Smooth muscle cell of the brain vasculature (primary cell): ENCODE results near the gene TEDC1.

Experiments used
- DNase-seq: peaks from one replicate; pipeline ENCODE4 v3.0.0-alpha.2; 2012; ENCODE audit warnings: low read depth, low spot score

Gene TEDC1

DNA sequence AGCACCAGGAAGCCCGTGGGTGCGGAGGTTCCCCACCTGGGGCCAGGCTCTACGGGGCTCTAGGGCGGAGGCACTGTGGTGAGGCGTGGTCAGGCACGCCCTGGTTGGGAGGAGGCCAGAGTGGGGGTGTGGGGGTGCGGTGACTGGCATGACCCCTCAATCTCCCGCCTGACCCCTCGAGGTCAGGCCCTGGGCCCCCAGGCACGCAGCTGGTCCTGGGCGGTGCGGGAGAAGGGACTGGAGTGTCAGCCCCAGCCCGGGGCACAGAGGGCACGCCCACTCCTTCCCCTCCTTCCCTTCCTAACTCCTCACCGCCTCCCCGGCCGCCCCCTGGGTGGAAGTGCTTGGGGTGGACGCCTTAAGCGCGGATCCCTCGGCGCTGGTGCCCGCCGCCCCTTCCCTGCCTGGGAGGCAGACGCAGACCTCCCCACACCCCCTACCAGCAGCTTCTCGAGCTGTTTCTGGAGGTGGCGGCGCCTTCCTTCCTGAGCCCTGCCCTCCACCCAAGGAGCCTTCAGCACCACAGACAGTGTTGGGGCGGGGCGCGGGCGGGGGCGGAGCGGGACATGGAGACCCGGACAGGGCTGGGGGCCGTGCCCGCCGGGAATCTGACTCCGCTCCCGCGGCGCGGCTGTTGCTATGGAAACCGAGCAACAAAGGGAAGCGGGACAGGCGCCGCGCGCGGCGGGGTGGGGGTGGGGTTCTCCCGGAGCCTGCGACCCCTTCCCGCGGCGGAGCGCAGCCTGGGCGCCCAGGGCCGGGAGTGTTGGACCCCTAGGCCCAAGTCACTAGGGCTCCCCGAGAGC lies 17.2 kb upstream of the TEDC1 start:
- DNase-seq: no peak

DNA sequence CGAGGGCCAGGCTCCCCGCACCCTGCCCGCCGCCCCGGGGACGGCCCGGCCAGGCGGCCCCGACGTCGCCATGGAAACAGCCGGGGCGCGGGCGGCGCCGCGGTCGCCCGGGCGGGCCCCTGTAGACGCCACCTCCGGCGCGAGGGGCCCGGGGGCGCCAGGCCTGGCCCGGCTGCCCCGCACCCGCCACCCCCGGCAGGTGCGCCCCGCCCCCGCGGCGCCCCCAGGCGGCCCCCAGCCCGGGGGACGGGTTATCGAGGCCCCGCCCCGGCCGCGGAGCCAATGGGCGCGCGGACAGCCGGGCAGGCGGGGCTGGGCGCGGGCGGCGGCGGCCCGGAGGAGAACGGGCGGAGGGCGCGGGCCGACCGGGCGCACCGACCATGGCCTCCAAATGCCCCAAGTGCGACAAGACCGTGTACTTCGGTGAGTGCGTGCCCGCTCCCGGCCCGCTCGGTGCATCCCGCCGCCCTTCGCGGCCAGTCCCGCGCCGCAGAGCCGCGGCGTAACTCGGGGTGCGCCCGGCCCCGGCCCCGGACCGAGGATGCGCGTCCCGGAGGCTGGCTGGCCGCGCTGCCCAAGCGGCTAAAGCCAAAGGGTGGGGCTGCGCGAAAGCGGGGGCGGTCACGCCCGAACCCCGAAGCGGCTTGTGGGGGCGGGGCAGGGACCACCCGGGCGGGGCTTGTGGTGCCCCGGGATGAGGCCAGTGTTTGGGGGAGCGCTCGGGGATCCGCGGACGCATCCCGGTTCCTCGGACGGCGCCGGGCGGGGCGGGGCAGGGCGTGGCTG lies 16.4 kb upstream of the TEDC1 start, which contains the start of gene CRIP2:
Gene CRIP2 (plus strand): TSS at position 339 of the 786 bp plus-strand sequence. CDS start 42 bp downstream, at position 381.
- no peak for DNase-seq

DNA sequence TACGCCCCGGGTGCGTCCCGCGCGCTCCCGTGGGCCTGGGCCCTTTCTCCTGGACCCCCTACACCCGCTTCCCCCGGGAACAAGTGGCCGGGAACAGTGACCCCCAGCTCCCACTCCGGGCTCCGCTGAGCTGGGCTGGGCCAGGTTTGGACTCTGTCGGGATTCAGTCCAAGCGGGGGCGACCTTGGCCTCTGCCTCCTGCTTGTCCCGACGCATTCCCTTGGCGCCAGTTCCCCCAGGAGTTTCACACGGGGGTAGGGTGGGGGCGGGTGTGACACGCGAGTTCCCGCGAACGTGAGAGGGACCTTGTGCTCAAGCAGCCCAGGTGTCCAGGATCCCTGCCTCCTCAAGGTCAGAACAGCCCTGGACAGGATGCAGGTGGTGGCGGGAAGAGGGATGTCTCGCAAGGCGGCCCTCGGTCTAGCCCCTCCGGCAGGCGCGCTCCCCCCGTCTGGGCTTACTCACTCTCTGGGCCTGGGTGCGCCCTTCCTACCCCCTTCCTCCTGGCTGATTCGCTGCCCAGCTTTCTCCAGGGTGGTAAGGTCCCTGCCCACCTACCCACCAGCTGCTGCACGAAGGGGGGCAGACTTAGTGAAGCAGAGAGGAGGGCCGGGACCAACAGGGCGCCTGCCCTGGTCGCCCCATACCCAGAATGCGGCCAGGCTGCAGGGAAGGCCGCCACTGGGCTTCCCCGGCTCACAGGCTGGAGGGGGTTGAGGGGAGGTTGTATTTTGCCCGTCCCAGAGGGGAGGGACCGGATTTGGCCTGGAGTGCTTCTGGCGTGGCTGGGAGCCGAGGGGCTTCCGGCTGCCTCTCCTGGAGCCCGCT lies 15.6 kb upstream of the TEDC1 start:
- no peak for DNase-seq

DNA sequence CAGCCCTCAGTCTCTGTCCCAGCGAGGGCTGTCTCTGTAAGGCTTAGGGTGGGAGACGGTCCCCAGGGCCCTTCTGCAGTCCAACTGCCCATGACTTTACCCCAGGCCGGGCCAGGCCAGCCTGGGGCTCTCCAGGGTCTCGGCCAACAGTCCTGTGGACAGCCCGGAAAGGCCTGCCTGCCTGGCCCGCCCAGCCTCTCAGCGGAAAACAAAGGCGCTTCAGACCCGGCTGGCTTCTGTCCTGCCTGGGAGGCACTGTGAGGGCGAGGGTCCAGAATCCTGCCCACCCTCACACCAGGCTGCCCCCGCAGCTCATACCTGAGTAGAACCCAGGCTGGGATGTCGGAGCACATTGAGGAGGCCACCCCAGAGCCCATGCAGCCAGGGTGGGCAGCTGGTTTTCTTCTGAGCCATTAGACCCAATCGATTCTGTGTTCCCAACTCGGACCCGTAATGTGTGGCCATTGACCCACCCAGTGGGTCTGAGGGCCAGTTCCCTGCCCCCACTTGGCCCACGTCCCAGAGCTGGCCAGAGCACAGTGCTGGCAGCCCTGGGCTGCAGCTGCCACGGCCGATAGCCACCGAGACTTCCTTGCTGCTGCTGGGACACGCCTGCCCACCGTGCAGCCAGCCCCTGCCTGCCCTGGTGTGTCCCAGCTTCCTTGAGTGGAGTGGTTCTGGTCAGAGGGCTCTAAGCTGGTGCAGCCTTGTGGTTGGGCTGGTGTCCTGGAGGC lies 14.8 kb upstream of the TEDC1 start:
- no peak for DNase-seq

DNA sequence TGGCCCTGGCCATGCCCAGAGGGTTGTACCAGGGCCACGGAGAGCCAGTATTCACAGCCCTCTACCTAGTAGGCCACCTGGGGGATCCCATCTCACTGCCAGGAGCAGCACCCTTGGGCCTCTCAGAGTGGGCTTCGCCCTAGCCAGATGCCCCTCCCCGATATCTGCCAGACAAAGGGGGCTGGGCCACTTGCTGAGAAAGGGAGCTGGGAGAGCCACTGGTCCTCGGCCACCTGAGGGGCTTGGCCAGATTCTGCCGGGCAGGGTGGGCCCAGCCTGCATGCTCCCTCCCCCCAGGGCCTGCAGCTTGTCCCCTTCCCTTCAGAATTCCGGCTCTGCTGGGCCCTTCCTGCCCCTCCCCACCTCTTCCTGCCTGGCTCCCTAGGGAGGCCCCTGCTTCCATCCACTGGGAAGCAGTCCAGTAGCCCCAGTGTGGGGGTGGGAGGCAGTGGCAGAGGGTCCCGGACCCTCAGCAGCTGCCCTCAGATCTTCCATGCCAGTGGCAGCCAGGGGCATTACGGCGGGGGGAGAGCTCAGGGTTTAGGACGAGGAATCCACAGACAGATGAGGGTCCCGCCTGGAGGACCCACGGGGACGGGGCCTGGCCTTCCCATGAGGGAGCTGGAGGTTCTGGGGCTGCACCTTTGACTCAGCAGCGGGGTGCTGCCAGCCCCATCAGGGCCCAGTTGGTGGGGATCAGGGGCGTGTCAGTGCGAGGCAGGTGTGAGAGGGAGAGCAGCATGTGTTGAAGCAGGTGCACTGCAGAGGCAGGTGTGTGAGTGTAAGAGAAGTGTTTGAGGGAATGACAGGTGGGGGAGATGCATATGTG lies 14.0 kb upstream of the TEDC1 start:
- no peak for DNase-seq

DNA sequence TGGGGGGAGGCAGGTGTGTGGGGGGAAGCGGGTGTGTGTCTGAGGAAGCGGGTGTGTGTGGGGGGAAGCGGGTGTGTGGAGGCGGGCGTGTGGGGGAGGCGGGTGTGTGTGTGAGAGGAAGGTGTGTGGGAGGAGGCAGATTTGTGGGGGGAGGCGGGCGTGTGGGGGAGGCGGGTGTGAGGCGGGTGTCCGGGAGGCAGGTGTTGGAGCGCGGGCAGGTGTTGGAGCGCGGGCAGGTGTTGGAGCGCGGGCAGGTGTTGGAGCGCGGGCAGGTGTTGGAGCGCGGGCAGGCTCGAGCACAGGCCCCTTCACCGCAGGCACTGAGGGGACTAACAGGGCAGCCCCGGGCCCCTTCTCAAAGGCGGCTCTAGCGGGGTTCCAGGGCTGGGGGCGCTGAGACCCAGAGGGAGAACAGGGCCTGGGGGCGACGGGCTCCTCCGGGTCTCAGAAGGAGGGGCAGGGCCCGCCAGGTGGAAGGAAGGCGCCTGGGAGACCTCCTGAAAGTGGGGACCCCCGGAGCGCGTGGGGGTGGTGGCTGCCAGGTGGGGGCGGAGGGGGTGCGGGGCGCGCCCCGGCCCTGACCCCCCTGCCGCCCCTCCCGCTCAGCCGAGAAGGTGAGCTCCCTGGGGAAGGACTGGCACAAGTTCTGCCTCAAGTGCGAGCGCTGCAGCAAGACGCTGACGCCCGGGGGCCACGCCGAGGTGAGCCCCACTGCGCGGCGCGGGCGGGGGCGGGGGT lies 13.2 kb upstream of the TEDC1 start:
- no peak for DNase-seq

DNA sequence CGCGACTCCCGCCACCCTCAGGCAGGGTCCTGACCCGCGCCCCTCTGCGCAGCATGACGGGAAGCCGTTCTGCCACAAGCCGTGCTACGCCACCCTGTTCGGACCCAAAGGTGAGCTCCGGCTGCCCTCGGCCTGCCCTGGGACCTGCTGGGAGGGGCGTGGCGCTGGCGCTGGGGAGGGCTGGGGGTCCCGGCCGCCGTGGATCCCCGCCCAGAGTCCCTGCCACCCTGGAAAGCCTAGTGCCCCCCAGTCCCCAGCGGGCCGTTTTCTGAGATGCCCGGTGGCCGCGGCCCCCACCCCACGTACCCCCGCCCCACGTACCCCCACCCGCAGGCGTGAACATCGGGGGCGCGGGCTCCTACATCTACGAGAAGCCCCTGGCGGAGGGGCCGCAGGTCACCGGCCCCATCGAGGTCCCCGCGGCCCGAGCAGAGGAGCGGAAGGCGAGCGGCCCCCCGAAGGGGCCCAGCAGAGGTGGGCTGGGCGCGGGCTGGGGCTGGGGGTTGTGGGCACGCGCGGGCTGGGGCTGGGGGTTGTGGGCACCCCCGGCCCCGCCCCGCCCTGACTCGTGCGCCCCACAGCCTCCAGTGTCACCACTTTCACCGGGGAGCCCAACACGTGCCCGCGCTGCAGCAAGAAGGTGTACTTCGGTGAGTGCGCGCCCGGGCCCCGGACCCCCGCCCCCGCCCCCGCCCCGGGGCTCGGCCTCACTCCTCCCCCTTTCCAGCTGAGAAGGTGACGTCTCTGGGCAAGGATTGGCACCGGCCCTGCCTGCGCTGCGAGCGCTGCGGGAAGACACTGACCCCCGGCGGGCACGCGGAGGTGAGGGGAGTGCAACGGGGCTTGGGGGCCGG lies 12.4 kb upstream of the TEDC1 start:
- no peak for DNase-seq

DNA sequence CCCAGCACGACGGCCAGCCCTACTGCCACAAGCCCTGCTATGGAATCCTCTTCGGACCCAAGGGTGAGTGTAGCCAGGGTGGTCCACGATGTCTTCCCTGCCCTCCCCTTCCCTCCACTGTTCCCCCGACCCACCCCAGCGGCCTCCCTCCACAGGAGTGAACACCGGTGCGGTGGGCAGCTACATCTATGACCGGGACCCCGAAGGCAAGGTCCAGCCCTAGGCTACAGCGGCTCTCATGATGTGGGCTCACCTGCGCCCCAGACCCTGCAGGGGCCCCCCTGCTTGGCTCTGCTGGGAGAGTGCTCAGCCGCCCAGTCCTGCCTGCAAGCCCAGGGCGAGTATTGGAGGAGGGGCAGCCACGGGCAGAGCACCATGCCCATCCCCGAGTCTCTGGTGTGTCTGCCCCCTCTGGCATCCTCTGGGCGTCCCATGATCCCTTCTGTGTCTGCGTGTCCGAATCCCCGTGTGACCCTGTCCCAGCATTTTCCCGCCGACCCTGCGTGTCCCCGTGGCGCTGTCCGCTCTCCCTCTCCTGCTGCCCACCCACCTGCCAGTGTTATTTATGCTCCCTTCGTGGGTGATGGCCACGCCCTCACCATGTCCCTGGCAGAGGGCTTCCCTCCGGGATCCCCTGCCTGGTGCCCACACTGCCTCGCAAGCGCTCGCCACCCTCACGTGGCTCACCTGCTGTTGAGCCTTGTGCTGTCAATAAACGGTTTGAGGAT lies 11.5 kb upstream of the TEDC1 start:
- DNase-seq: no peak

DNA sequence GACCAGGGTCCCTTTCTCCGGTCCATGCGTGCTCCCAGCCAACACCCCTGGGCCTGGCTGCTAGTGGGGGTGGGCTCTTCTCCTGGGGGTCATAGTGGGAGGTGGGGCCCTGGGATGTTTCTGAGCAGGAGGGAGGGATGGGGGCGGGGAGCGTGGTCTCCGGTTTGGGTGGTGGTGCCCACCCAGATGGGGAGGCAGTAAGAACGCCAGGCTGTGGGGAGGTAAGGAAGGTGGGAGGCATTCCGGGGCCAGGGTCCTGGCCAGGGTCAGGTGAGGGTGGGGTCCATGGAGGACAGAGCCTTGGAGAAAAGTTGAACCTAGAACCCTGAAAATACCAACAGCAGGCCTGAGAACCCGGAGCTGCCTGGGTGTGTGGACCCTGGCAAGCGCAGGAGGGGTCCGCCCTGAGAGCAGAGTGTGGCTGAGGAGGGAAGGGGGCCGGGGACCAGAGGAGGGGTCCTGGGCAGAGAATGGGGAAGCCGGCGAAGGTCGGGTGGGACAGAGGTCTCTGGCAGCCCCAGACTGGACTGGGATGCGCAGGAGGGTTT lies 10.8 kb upstream of the TEDC1 start:
- DNase-seq: no peak

DNA sequence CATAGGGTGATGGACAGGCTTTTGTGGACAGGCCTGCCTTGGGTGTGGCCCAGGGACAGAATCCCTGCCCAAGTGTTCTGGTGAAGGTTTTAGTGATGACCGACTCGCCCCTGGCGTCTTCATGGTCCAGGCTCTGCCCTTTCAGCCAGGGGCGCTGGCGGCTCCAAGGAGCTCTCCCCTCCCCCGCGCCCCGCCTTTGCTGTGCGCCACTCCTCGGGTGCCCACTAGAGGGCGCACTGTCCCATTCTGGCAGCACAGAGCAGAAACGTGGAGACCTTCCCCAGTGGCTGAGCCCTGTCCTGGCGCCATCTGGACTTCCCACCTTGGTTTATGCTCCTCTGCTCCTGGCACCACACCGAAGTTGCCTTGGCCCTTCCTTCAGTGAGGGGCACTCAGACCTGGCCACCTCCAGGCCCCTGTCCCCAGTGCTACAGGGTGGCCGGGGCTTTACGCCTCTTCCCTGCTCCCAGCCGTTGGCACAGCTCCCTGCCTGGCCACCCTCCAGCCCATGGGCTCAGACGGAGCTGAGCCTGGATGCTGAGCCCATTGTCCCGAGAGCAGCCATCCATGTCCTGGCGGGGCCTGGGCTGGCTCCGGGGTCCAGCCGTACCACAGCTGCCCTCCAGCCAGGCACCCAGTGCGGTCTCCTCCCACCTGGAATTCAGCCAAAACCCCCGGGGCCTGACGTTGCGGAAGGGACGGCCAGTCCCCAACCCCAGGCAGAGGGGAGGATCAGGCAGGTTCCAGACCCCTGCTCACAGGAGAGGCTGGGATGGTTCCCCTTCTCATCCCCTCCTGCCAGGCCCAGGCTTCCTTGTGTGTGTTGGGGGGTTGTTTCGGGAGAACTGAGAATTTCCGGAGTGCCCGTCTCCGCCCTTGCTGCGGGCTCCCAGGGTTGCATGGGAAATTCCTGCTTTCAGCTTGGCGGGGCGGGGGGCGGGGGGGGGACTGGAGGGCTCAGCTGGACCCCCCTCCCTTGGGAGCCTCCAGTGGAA lies 9.9 kb upstream of the TEDC1 start:
- DNase-seq: no peak

DNA sequence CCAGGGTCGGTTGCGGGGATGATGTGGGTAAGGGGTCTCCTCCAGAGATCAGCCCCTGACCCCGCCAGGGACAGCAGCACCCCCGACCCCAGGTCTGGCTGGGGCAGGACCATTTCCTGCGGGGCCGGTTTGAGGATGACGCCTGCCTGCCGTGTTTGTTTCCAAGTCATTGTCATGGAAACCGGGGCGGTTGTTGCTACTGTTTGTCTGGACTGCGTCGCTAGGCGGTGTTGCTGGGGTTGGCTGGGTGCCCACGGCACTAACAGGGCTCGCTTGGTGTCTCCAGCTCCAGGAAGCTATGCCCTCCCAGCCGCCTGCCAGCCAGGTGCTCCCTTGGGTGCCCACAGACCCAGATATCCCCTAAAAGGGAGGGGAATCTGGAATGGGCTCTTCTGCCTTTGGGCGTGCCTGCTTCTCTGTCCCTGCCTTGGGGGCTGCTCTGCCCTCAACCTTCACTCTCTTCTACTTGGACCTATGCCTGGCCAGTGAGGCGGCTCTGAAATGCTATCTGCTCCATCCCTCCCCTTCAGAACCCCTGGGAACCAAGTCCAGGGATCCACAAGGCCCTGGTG lies 9.1 kb upstream of the TEDC1 start:
- DNase-seq: peak; percentile 77

DNA sequence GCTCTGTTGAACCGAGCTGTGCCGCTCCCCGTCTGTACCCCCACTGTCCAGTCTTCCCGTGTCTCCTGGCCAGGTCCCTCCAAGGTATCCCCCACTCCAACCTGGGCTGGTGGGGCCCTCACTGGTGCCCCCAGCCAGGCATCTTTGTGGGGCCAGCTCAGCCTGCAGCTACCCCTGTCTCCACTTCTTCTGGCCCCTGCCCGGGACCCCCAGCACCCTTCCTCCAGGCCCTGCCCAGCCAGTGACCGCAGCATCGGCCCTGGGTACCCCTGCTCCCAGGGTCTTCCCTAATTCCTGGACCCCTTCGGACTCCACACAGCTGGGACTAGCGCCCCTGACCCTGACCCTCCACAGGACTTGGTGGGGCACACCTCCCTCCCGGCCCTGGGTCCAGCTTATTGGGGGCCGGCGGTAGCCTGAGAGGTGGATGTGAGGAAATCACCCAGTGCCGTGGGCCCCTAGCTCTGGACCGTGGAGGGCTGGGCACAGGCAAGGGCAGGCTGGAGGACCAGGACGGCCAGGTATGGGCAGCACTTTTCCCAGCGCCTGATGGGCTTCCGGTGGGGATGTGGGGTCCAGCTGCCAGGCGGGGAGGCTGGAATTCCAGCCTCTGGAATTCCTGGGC lies 8.4 kb upstream of the TEDC1 start:
- DNase-seq: no peak

DNA sequence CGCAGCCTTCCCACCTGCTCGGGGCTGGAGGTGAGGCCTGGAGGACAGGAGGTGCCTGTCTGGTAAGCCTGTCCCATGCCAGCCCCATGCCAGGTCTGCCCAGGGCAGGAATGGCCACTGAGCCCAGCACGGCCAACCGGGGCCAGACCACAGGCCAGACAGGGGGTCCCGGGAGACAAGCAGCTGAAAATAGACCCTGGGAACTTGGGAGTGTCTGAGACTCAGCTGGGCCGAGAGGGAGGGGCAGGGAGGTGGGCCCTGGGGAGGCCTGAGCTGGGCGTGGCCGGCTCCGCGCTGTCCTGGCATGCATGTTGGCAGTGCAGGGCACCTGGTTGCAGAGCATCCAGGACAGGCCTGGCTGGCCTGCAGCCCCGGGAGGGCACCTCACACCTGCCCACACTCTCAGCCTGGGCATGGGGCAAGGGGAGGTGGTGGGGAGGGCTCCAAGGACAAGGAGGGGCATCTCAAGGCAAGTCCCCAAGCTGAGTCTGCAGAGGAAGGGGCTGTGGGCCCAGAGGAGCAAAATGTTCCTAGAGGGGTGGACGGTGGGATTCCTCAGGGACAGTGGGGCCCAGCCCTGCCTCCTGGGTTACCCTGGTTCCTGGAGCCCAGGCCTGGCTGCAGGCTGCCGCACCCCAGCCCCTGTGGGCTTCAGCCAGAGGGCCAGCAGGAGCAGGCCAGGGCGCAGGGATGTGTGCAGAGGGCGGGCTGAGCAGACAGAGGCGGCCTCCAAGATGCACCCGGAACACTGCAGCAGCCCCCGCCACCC lies 7.6 kb upstream of the TEDC1 start:
- DNase-seq: no peak

DNA sequence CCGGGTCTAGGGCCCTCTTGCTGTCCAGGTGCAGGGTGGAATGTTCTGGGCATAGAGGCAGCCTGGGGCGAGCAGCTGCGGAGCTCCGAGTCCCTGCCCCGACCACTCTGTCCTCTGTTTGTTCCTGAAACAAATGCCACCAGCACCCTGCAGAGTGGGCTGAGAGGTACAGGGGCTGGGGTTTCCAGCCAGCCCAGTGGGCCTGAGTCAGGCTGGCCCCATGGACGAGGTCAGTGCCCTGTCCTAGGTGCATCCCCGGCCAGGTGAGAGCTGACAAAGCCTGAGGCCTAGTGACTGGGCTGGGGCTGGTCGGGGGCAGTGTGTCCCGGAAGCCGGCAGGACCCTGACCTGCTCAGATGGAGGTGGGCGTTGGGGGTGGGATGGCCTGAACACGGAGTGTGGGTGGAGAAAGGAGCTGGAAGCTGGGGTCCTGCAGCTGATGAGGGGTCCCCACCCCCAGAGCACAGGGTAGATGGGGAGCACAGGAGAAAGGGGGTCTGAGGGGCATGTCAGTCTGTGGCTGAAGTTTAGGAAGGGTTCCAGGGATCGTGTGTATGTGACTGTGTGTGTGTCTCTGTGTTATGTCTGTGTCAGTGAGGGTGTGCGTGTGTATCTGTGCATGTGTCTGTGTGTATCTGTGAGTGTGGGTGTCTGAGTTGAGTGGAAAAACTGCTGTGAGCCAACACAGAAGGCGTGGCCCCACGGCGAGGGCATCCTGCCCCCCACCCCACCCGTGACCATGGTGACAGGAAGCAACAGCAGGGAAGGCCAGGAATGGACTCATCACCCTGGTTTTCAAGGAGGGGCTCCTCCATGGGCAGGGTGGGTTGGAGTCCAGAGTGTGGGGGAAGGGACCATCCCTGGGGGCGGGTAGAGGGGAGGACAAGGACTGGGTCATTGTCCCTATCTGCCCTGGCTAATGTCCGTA lies 6.7 kb upstream of the TEDC1 start:
- DNase-seq: no peak
